Hepatocyte (in vitro differentiated cells): ENCODE results near the gene ME2.

Experiments used
- CTCF ChIP-seq: fragments of 200-600 bp; sonication (generic); IDR thresholded peaks from 2 replicates; pipeline ENCODE4 v1.5.1; 2016; ENCODE audit warnings: antibody characterized with exemption, mild to moderate bottlenecking; ENCODE audit not compliant: poor library complexity
- EZH2 ChIP-seq: fragments of 200-600 bp; sonication (generic); IDR thresholded peaks from 2 replicates; pipeline ENCODE4 v1.6.1; 2016; ENCODE audit warnings: antibody characterized with exemption, mild to moderate bottlenecking, borderline replicate concordance
- EZH2phosphoT487 ChIP-seq: fragments of 200-600 bp; sonication (generic); IDR thresholded peaks from one replicate; pipeline ENCODE4 v1.6.1; 2018; ENCODE audit warnings: antibody characterized with exemption, mild to moderate bottlenecking, low read depth, moderate library complexity; ENCODE audit not compliant: unreplicated experiment, severe bottlenecking

DNA sequence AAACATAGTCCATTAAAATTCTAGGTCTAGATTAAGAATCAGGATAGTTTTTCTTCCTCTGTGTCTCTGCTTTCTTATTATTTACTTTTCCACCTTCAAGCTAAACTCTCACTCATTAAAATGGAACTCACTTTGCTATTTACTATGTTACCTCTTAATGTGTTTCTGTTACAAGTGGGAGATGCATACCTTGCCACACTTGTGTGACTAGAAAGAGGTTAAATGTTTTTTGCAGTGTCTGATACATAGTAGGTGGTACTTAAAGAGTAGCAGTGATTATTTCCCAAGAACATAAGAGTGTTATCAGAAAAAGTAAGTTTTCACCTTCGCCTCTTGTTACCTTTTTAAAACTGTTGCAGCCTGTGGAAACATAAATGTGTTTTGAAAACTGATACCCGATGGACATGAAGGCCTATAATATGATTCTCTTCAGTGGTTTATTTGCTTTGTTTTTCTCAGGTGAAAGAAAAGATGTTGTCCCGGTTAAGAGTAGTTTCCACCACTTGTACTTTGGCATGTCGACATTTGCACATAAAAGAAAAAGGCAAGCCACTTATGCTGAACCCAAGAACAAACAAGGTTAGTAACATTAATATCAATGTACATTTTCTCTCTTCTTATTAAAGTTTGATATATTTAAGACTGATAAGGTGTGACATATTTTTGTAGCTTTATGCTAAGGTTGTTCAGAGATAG is 16.6 kb downstream of the ME2 start:
- TF ChIP-seq EZH2 (no peak), CTCF (no peak), EZH2phosphoT487 (no peak)
